Esophagus squamous epithelium (tissue), 5 donors: Measurements from ENCODE around the gene TMCO4. TPM values are rescaled to one million over a fixed set of nuclear protein-coding genes. Genes with fewer than 3 reads are reported as not detected.

ENCODE experiments used
- DNase-seq: peaks from one replicate; lab custom pipeline; 2025; lab: John Stamatoyannopoulos, UW
- H3K27ac ChIP-seq, 4 donors: fragments of 200-600 bp; sonication (generic); one replicate each; pipeline ENCODE4 v1.5.1; 2016 to 2019; ENCODE audit warnings: mild to moderate bottlenecking in 1 of 4
- H3K27me3 ChIP-seq, 4 donors: fragments of 200-600 bp; sonication (generic); 1 replicate in 3 of 4; 2 replicates in 1 of 4; pipeline versions ENCODE4 v1.5.1 to v1.6.0; 2017 to 2021; ENCODE audit warnings: antibody characterized with exemption in 1 of 4
- H3K36me3 ChIP-seq, 3 donors: fragments of 200-600 bp; sonication (generic); one replicate each; pipeline ENCODE4 v1.5.1; 2016 to 2019
- H3K4me1 ChIP-seq, 3 donors: fragments of 200-600 bp; sonication (generic); one replicate each; pipeline ENCODE4 v1.5.1; 2017 to 2019
- H3K4me3 ChIP-seq, 4 donors: fragments of 200-600 bp; sonication (generic); 1 replicate in 3 of 4; 2 replicates in 1 of 4; pipeline ENCODE4 v1.5.1; 2016 to 2019; ENCODE audit warnings: mild to moderate bottlenecking in 2 of 4, moderate library complexity in 1 of 4
- H3K9me3 ChIP-seq, 3 donors: fragments of 200-600 bp; sonication (generic); one replicate each; pipeline ENCODE4 v1.5.1; 2016 to 2019
- POLR2A ChIP-seq, 4 donors: fragments of 450-650 bp; IDR thresholded peaks; one replicate each; pipeline ENCODE4 v1.6.1; 2017; ENCODE audit warnings: antibody characterized with exemption in 4 of 4, mild to moderate bottlenecking in 4 of 4, moderate library complexity in 3 of 4
- WGBS, 2 donors: methylation state at CpG; one replicate each; pipeline ENCODE4 v1.1.5; 2018; 5-methylcytosine and 5-hydroxymethylcytosine counted together
- intact Hi-C: fragments of 100-400 bp; cut with DNase I; formaldehyde crosslinking; loops from one replicate; pipeline ENCODE4 v1.15.0; 2022
- total RNA-seq, 4 donors: library from RNA; depleted of rRNA; stranded (reverse); fragments of >200 nt; gene quantifications; one replicate each; pipeline ENCODE4 v1.1.0, GENCODE V29; 2016
- TF ChIP-seq, protein P1 (sequence below), 6 experiments: fragments of 450-650 bp in 4 of 6; fragments of 200-600 bp in 2 of 6; sonication (generic) in 2 of 6; IDR thresholded peaks; one replicate each; pipeline ENCODE4 v1.5.1; 2016 to 2019; ENCODE audit warnings: antibody characterized with exemption in 6 of 6, mild to moderate bottlenecking in 4 of 6, moderate library complexity in 4 of 6
- donor health status: DM: yes; HTN: yes; CAD: no.

TMCO4 gene
- total RNA-seq, 4 donors from 2014 or later, result 13.0 to 28.8 (median 21.2) TPM

DNA sequence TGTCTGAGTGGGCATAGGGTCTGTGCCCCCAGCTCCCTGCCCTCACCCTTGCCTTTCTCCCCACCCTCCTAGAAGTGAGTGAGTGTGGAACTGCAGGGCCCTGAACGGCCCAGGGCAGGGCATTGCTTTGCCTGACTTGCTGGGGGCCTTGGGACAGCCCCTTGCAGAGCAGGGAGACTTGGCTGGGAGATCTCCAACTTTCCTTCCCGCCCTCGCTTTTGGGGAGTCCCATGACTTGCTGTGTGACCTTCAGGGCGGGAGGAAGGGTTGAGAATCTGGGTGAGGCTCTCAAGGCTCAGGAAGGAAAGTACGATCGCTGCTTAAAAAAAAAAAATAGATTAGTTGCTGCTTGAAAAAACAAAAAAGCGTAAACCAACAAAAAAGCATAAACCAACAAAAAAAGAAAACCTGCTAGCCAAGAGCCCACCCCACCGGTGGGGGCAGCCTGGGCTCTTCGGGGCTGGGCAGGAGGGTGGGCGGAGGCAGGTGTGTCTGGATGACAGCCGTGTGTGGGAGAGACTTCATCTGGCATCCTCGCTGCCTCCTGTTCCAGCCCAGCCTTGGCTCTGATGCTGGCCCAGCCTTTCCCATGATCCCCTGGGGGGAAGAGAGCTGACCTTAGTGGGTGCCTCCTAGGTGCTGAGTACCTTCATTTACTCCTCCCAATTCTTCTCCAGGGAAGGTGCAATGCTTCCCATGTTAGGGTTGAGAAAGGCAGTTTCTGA, 149.1 kb downstream of the TMCO4 start:
- intact Hi-C loops, result loop anchor here (10.0 kb wide), 2 partner anchors 166 to 396 kb away; partner anchors contain the start of genes CAPZB, EMC1 and MRTO4
- no peaks in the 10 kb centered on the region for H3K9me3 ChIP-seq
- H3K27ac ChIP-seq, result peak overlapping the region; percentile 73 to 99 (median 92)
- H3K4me3 ChIP-seq, result peak overlapping the region in 3 of 4 donors; percentile 5 to 48 (median 17)
- H3K4me1 ChIP-seq, result peaks cover 48 to 99% (median 91%) of the 10 kb centered on the region in 3 donors
- DNase-seq, result no peak
- peaks cover 3 to 33% (median 9%) of the 10 kb centered on the region in 3 donors for H3K36me3 ChIP-seq
- TF ChIP-seq POLR2A (IDR thresholded peaks at IDR 0.05), result no peak
- TF ChIP-seq, protein P1, sequence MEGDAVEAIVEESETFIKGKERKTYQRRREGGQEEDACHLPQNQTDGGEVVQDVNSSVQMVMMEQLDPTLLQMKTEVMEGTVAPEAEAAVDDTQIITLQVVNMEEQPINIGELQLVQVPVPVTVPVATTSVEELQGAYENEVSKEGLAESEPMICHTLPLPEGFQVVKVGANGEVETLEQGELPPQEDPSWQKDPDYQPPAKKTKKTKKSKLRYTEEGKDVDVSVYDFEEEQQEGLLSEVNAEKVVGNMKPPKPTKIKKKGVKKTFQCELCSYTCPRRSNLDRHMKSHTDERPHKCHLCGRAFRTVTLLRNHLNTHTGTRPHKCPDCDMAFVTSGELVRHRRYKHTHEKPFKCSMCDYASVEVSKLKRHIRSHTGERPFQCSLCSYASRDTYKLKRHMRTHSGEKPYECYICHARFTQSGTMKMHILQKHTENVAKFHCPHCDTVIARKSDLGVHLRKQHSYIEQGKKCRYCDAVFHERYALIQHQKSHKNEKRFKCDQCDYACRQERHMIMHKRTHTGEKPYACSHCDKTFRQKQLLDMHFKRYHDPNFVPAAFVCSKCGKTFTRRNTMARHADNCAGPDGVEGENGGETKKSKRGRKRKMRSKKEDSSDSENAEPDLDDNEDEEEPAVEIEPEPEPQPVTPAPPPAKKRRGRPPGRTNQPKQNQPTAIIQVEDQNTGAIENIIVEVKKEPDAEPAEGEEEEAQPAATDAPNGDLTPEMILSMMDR (IDR thresholded peaks at IDR 0.05), result no peak
- no peaks in the 10 kb centered on the region for H3K27me3 ChIP-seq
- 9 to 19% methylated on average over 6 to 11 of the region's 12 CpGs for WGBS, 2 donors

DNA sequence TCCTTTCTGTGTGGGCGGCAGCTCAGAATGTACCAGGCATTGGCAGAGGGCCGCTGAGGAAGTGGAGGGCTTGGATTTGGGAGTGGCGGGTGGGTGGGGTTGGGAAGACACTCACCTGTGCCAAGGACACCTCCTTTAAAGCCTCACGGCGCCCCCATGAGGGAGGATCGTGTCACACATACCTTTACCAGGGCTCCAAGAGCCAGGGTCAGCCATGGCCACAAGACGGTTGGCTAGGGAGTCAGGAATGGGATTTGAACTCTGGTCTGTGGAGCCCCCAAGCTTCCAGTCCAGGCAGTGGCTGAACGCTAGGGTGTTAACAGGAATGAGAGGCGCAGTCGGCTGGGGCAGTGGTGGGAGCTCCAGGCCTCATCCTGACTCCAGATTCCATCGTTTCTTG, 151.0 kb downstream of the TMCO4 start:
- no peaks in the 10 kb centered on the region for H3K27me3 ChIP-seq
- H3K4me3 ChIP-seq, result peak overlapping the region in 3 of 4 donors; percentile 70 to 91 (median 89)
- H3K36me3 ChIP-seq, result peaks cover 0 to 14% (median 0%) of the 10 kb centered on the region in 3 donors
- H3K9me3 ChIP-seq, result no peaks in the 10 kb centered on the region
- peaks cover 48 to 89% (median 74%) of the 10 kb centered on the region in 3 donors for H3K4me1 ChIP-seq
- no peak for DNase-seq
- WGBS, 2 donors, result 34 to 38% methylated on average over 7 to 8 of the region's 11 CpGs
- TF ChIP-seq, protein P1 (IDR thresholded peaks at IDR 0.05), result peak in 5 of 6 experiments; percentile 27 to 53 (median 37)
- TF ChIP-seq POLR2A (IDR thresholded peaks at IDR 0.05), result no peak
- intact Hi-C loops, result no loop called here
- peak overlapping the region; percentile 95 to 99 (median 98) for H3K27ac ChIP-seq

DNA sequence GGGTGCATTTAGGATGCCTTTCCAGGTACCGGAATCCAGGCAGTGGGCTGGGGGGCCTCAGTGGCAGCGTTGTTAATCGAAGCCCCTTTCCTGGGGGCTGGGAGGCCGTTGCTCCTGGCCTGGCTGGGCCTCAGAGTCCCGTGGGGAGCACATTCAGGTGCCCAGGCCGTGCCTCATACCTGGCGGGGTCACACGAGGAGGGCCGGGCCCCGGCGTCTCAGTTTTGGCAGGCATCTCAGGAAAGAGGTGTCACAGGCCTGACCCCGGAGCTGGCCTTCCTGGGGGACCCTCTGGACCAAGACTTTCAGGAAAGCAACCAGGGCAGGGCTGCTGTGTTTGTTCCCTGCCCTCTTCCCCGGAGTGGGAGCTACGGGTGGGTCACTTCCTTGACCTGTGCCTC, 151.5 kb downstream of the TMCO4 start:
- intact Hi-C loops, result no loop called here
- Histone ChIP-seq H3K27me3 (no peaks in the 10 kb centered on the region), H3K4me3 (peak overlapping the region in 3 of 4 donors; percentile 70 to 91 (median 89)), H3K27ac (peak overlapping the region; percentile 95 to 99 (median 98)), H3K4me1 (peaks cover 53 to 89% (median 73%) of the 10 kb centered on the region in 3 donors), H3K9me3 (no peaks in the 10 kb centered on the region), H3K36me3 (peaks cover 0 to 13% (median 0%) of the 10 kb centered on the region in 3 donors)
- WGBS, 2 donors, result 63% methylated on average over 2 of the region's 14 CpGs; no CpG with 5 or more reads in 1 of the 2 donors
- no peak for DNase-seq
- TF ChIP-seq, protein P1 (IDR thresholded peaks at IDR 0.05), result no peak
- no peak for TF ChIP-seq POLR2A (IDR thresholded peaks at IDR 0.05)

DNA sequence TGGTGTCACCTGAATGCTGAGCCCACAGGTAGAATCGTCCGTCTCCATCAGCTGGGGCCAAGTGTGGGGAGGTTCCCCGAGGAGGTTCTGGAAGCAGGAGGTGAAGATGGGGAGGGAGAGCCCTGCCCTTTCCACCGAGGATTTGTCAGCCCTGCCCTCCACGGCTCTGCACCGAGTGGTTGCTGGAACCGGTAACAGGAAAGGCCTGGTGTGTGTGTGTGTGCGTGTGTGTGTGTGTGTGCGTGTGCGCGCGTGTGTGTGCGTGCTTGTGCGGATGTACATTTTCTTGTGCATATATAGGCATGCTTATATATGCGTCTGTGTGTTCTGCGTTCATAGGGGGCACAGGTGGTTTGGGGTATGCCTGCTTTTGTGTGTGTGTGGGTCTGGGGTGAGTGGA, 152.1 kb downstream of the TMCO4 start:
- no peak for TF ChIP-seq POLR2A (IDR thresholded peaks at IDR 0.05)
- TF ChIP-seq, protein P1 (IDR thresholded peaks at IDR 0.05), result no peak
- no peaks in the 10 kb centered on the region for H3K27me3 ChIP-seq
- WGBS, 2 donors, result 11 to 26% methylated on average over 13 to 15 of the region's 16 CpGs
- no peaks in the 10 kb centered on the region for H3K9me3 ChIP-seq
- H3K27ac ChIP-seq, result peak overlapping the region; percentile 95 to 99 (median 98)
- DNase-seq, result no peak
- peak overlapping the region; percentile 6 to 91 (median 80) for H3K4me3 ChIP-seq
- intact Hi-C loops, result no loop called here
- H3K36me3 ChIP-seq, result peaks cover 0 to 12% (median 0%) of the 10 kb centered on the region in 3 donors
- H3K4me1 ChIP-seq, result peaks cover 58 to 90% (median 74%) of the 10 kb centered on the region in 3 donors
